K562 (cell line): ENCODE measurements around the gene ZPLD1. TPM values are rescaled to one million over a fixed set of nuclear protein-coding genes. Genes with fewer than 3 reads are reported as not detected.

ENCODE experiments used
- ATAC-seq: fragments of 200-7000 bp; cut with Tn5 transposase; 3 replicates; pipeline ENCODE4 v1.9.1; 2020; ENCODE audit warnings: moderate library complexity
- BruUV-seq: library from RNA; stranded (reverse); fragments of 400-500 nt; replicated peaks from 2 replicates; lab custom pipeline; 2021; lab: Mats Ljungman, UMichigan
- CTCF ChIA-PET: fragments of 300-600 bp; formaldehyde crosslinking; extraction: SDS; loops from one replicate; lab custom pipeline; 2021; ENCODE audit warnings: low intra/inter-chr PET ratio; lab: Yijun Ruan, JAX
- POLR2A ChIA-PET: fragments of 300-600, 350-650 bp; sonication (Branson Sonifier 250); formaldehyde crosslinking; extraction: SDS; loops from one replicate; lab custom pipeline; 2021; ENCODE audit warnings: antibody characterized with exemption, inconsistent platforms; lab: Yijun Ruan, JAX
- DNase-seq, 4 experiments: peaks; one replicate each; pipeline versions ENCODE4 v3.0.0 to v3.0.0-alpha.2; 2011 to 2018; ENCODE audit warnings: low spot score in 3 of 4, mixed read lengths in 3 of 4; ENCODE audit errors: extremely low read depth in 1 of 4
- FAIRE-seq: peaks from 2 replicates; lab custom pipeline; 2011; peaks lifted over from hg19 to GRCh38; lab: Jason Lieb, UNC
- H2AFZ ChIP-seq: 2 replicates; pipeline ENCODE4 v1.6.0; 2011; ENCODE audit warnings: low read depth, low read length, control low read depth, inconsistent platforms
- H3K27ac ChIP-seq: fragments of 200-600 bp; 3 replicates; pipeline ENCODE4 v1.8.0; 2011; ENCODE audit warnings: low read depth, mild to moderate bottlenecking, control low read depth, inconsistent platforms, low read length, moderate library complexity, mixed read lengths; ENCODE audit errors: extremely low read depth
- H3K27me3 ChIP-seq, 2 experiments: fragments of 300-600 bp in 1 of 2; 2 replicates in 1 of 2; 3 replicates in 1 of 2; pipeline versions ENCODE4 v1.6.0 to v1.8.0; 2011; ENCODE audit warnings: inconsistent platforms in 2 of 2, low read length in 2 of 2, mild to moderate bottlenecking in 1 of 2, mixed read lengths in 1 of 2, moderate library complexity in 1 of 2; ENCODE audit not compliant: control insufficient read depth in 2 of 2, insufficient read depth in 2 of 2
- H3K36me3 ChIP-seq: fragments of 300-600 bp; 3 replicates; pipeline ENCODE4 v1.8.0; 2011; ENCODE audit warnings: mild to moderate bottlenecking, low read length, inconsistent platforms; ENCODE audit not compliant: control insufficient read depth, insufficient read depth
- H3K4me1 ChIP-seq, 2 experiments: fragments of 200-600 bp in 1 of 2; replicated peaks in 1 of 2; 2 replicates in 1 of 2; 3 replicates in 1 of 2; pipeline versions ENCODE4 v1.5.1 to v1.8.0; 2011; ENCODE audit warnings: inconsistent platforms in 2 of 2, low read length in 2 of 2, mild to moderate bottlenecking in 1 of 2, mixed read lengths in 1 of 2, moderate library complexity in 1 of 2; ENCODE audit not compliant: control insufficient read depth in 2 of 2, insufficient read depth in 2 of 2
- H3K4me2 ChIP-seq: 2 replicates; pipeline ENCODE4 v1.6.1; 2011; ENCODE audit warnings: low read length, control low read depth, inconsistent platforms, mixed read lengths; ENCODE audit not compliant: insufficient read depth
- H3K4me3 ChIP-seq: fragments of 200-600 bp; sonication (generic), shearing (Covaris generic); 2 replicates; pipeline ENCODE4 v1.5.1; 2016; ENCODE audit warnings: control low read depth, inconsistent platforms
- H3K79me2 ChIP-seq: fragments of 200-600 bp; 3 replicates; pipeline ENCODE4 v1.8.0; 2011; ENCODE audit warnings: low read length, inconsistent platforms; ENCODE audit not compliant: control insufficient read depth, insufficient read depth
- H3K9ac ChIP-seq, 2 experiments: 2 replicates each; pipeline versions ENCODE4 v1.6.0 to v1.6.1; 2011; ENCODE audit warnings: low read depth in 2 of 2, low read length in 2 of 2, control low read depth in 1 of 2, inconsistent platforms in 1 of 2, mild to moderate bottlenecking in 1 of 2, mixed read lengths in 1 of 2; ENCODE audit not compliant: insufficient read depth in 1 of 2
- H3K9me1 ChIP-seq: one replicate; pipeline ENCODE4 v1.6.0; 2011; ENCODE audit warnings: inconsistent platforms, mild to moderate bottlenecking, low read length, moderate library complexity; ENCODE audit not compliant: control insufficient read depth, insufficient read depth
- H3K9me3 ChIP-seq: replicated peaks from 2 replicates; pipeline ENCODE4 v1.5.1; 2011; ENCODE audit warnings: low read depth, low read length, inconsistent platforms; ENCODE audit not compliant: control insufficient read depth, insufficient read depth
- H4K20me1 ChIP-seq: replicated peaks from 2 replicates; pipeline ENCODE4 v1.6.1; 2011; ENCODE audit warnings: low read length, inconsistent platforms, mixed read lengths; ENCODE audit not compliant: control insufficient read depth, insufficient read depth
- AFF1 ChIP-seq, 2 experiments: fragments of 450-650 bp; IDR thresholded peaks; 2 replicates each; pipeline ENCODE4 v1.6.1; 2018; ENCODE audit warnings: mild to moderate bottlenecking in 2 of 2, low read depth in 1 of 2; ENCODE audit not compliant: partially characterized antibody in 2 of 2
- CBX1 ChIP-seq: sonication (generic); IDR thresholded peaks from 2 replicates; pipeline ENCODE4 v1.6.1; 2016; ENCODE audit warnings: antibody characterized with exemption, low read depth, mild to moderate bottlenecking
- DNMT1 ChIP-seq: fragments of 450-650 bp; IDR thresholded peaks from 2 replicates; pipeline ENCODE4 v1.6.1; 2016; ENCODE audit warnings: antibody characterized with exemption, mild to moderate bottlenecking
- E4F1 ChIP-seq: fragments of 250-450 bp; sonication (Bioruptor Pico); IDR thresholded peaks from 2 replicates; pipeline ENCODE4 v1.5.0; 2021; ENCODE audit warnings: mild to moderate bottlenecking, borderline replicate concordance
- MNT ChIP-seq, 2 experiments: fragments of 450-650 bp; conservative IDR thresholded peaks; 2 replicates each; pipeline ENCODE4 v1.6.1; 2017; ENCODE audit warnings: mild to moderate bottlenecking in 2 of 2, moderate library complexity in 2 of 2
- MXD1 ChIP-seq: fragments of 250-450 bp; sonication (Bioruptor Pico); IDR thresholded peaks from 2 replicates; pipeline ENCODE4 v1.8.0; 2021; ENCODE audit warnings: borderline replicate concordance, mild to moderate bottlenecking, moderate library complexity; ENCODE audit not compliant: poor library complexity, severe bottlenecking
- RAD51 ChIP-seq: fragments of 450-650 bp; IDR thresholded peaks from 2 replicates; pipeline ENCODE4 v1.7.1; 2016; ENCODE audit warnings: low read depth, mild to moderate bottlenecking, borderline replicate concordance
- SP1 ChIP-seq: sonication (generic); formaldehyde crosslinking; IDR thresholded peaks from 2 replicates; pipeline ENCODE4 v1.8.1; 2022; ENCODE audit warnings: mild to moderate bottlenecking, missing genetic modification reagents
- SRSF9 ChIP-seq: fragments of 200-400 bp; formaldehyde crosslinking; IDR thresholded peaks from 2 replicates; pipeline ENCODE4 v1.6.1; 2017; ENCODE audit warnings: low read depth, low read length, borderline replicate concordance
- ZBTB26 ChIP-seq: fragments of 450-650 bp; formaldehyde crosslinking; IDR thresholded peaks from 2 replicates; pipeline ENCODE4 v1.4.0; 2022; ENCODE audit warnings: missing genetic modification characterization
- ZNF143 ChIP-seq: sonication (generic); formaldehyde crosslinking; IDR thresholded peaks from 2 replicates; pipeline ENCODE4 v1.9.0; 2022; ENCODE audit warnings: mild to moderate bottlenecking, missing genetic modification reagents
- WGBS: fragments of 100-300 bp; shearing (Covaris generic); methylation state at CpG from one replicate; pipeline ENCODE4 v1.1.6; 2016; ENCODE audit warnings: low coverage, mixed read lengths; ENCODE audit not compliant: insufficient coverage; ENCODE audit errors: missing lambda C conversion rate; 5-methylcytosine and 5-hydroxymethylcytosine counted together
- in situ Hi-C: fragments of 300-500 bp; cut with MboI; formaldehyde crosslinking; loops from 4 replicates; pipeline ENCODE4 v1.15.0; 2018; ENCODE audit warnings: inconsistent platforms, mixed read lengths
- intact Hi-C: fragments of 100-400 bp; cut with micrococcal nuclease; formaldehyde crosslinking; loops from 2 replicates; pipeline ENCODE4 v1.14.2; 2022
- polyA plus RNA-seq, 8 experiments: library from polyadenylated mRNA; depleted of rRNA in 4 of 8; stranded (reverse) in 5 of 8; unstranded in 3 of 8; fragments of >200 nt; fragmentation: Nextera tagmentation in 2 of 8; fragmentation: Illumina TruSeq in 1 of 8; extraction: Ambion mirVana in 2 of 8; extraction: Trizol in 1 of 8; gene quantifications; 2 replicates each; pipeline versions ENCODE4 v1.2.1 to v1.2.3, GENCODE V29; 2011 to 2014; ENCODE audit warnings: inconsistent platforms in 1 of 8, missing spikeins in 1 of 8
- total RNA-seq, 7 experiments: library from RNA; depleted of rRNA in 6 of 7; stranded (reverse); fragments of >200 nt in 6 of 7; fragmentation: Illumina TruSeq in 2 of 7; extraction: Trizol in 2 of 7; gene quantifications; 2 replicates each; pipeline versions ENCODE4 v1.2.1 to v1.2.3, GENCODE V29; 2011 to 2021; ENCODE audit warnings: low replicate concordance in 1 of 7

ZPLD1 gene
- total and polyA plus RNA-seq, 9 of the 15 experiments (the other 6 are each of a cell fraction or from before 2014, with no cell fraction given), result 0.03 to 0.10 (median 0.04) TPM; not detected in 6

GRCh38 chr3:102474207-102474606 is 39.4 kb downstream of the ZPLD1 start:
- no peaks in the 10 kb centered on the region for H3K36me3 ChIP-seq
- no peak overlapping the region for H3K9ac ChIP-seq
- no peak for FAIRE-seq
- no peak overlapping the region for H3K27ac ChIP-seq
- no TSS peak for BruUV-seq
- CTCF ChIA-PET, result no interaction called here
- no peak overlapping the region for H3K4me3 ChIP-seq
- no peak for ATAC-seq
- no peak overlapping the region for H2AFZ ChIP-seq
- no peak overlapping the region for H3K4me2 ChIP-seq
- intact Hi-C loops, result no loop called here
- H3K27me3 ChIP-seq, result no peaks in the 10 kb centered on the region
- in situ Hi-C loops, result no loop called here
- POLR2A ChIA-PET, result no interaction called here
- H3K9me3 ChIP-seq, result no peaks in the 10 kb centered on the region
- no peaks in the 10 kb centered on the region for H3K79me2 ChIP-seq
- WGBS, result 2% methylated on average over 6 of the region's 6 CpGs
- H3K9me1 ChIP-seq, result no peaks in the 10 kb centered on the region
- H4K20me1 ChIP-seq, result no peaks in the 10 kb centered on the region
- H3K4me1 ChIP-seq, result no peaks in the 10 kb centered on the region
- no peak for DNase-seq
- TF ChIP-seq RAD51, result no peak
- TF ChIP-seq CBX1, result no peak
- no peak for TF ChIP-seq MNT (conservative IDR thresholded peaks at IDR 0.05)
- no peak for TF ChIP-seq DNMT1
- no peak for TF ChIP-seq ZNF143 (CRISPR knock-in tag)
- TF ChIP-seq SP1 (CRISPR knock-in tag), result no peak
- no peak for TF ChIP-seq E4F1 (CRISPR knock-in tag)
- TF ChIP-seq MXD1 (CRISPR knock-in tag), result no peak
- TF ChIP-seq SRSF9, result no peak
- no peak for TF ChIP-seq AFF1 (IDR thresholded peaks at IDR 0.05; ENCODE audit: low read depth in 1 of 2, partially characterized antibody in 2 of 2)
- no peak for TF ChIP-seq ZBTB26 (CRISPR knock-in tag)
